KOPT-K1 (cell line): ENCODE data around the gene DMGDH.
"Not testable (repeated sequence)": the region's sequence is repeated elsewhere in the genome, so short reads cannot be mapped to it uniquely, and the experiment has no call there.

Experiments used
- H3K27ac ChIP-seq: fragments of 200-600 bp; sonication (generic); 2 replicates; pipeline ENCODE4 v1.5.1; 2016; ENCODE audit warnings: antibody characterized with exemption, mild to moderate bottlenecking, low read depth, low read length; ENCODE audit not compliant: poor library complexity, severe bottlenecking
- H3K36me3 ChIP-seq: fragments of 200-600 bp; sonication (generic); 2 replicates; pipeline ENCODE4 v1.5.1; 2017; ENCODE audit warnings: antibody characterized with exemption, mild to moderate bottlenecking, low read length, moderate library complexity; ENCODE audit not compliant: insufficient read depth
- H3K9me3 ChIP-seq: fragments of 200-600 bp; sonication (generic); 2 replicates; pipeline ENCODE4 v1.5.1; 2017; ENCODE audit warnings: antibody characterized with exemption, low read length, mild to moderate bottlenecking; ENCODE audit not compliant: insufficient read depth, poor library complexity, severe bottlenecking

The DMGDH gene

DNA sequence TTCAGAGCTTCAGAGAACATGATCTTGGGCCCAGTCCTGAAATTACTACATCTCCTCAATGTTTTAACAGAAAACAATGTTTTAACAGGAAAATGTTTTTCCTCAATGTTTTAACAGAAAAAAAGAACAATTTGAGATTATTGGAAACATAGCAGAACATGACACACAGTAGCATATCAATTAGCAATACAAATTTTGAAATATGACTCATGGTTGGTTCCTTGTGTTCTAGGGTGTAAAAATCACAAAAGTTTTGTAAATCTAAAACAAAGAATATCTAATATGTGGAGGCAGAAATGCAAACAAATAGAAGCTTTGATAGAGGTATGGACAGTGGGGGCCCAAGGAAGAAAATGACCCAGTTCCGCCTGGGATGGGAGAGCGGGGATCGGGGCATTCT lies 61.6 kb downstream of the DMGDH start:
- H3K36me3 ChIP-seq = no peaks in the 10 kb centered on the region
- no peak overlapping the region for H3K27ac ChIP-seq
- H3K9me3 ChIP-seq = no peaks in the 10 kb centered on the region

DNA sequence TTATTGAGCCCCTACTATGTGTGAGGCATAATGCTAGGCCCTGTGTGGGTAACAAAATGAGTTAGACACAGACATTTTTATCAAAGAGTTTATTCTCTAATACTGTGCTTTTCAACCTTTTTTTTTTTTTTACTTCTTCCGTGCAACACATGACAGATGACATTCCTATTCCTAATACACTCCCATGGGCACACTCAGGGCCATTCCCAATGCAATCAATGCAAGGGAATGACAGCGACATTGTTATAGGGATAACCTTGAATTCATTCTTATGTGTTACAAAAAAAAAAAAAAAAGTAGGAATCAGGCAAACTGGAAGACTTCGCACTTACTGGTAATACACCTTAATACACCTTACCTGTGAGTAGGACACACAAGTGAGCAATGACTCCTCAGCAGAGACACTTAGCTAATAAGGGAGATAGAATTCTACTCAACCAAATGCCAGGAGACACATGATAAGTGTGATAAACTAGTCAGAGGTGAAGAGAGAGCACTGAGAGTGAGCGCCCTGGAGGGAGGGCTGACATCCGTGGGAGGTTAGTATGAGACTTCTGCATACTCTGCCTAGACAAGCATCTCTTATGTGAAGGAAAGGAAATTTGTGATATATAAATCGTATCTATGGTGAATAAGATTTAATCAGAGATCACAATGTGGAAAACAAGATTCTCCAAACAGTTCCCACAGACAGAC lies 63.4 kb downstream of the DMGDH start:
- H3K27ac ChIP-seq = no peak overlapping the region
- H3K36me3 ChIP-seq = no peaks in the 10 kb centered on the region
- H3K9me3 ChIP-seq = no peaks in the 10 kb centered on the region

DNA sequence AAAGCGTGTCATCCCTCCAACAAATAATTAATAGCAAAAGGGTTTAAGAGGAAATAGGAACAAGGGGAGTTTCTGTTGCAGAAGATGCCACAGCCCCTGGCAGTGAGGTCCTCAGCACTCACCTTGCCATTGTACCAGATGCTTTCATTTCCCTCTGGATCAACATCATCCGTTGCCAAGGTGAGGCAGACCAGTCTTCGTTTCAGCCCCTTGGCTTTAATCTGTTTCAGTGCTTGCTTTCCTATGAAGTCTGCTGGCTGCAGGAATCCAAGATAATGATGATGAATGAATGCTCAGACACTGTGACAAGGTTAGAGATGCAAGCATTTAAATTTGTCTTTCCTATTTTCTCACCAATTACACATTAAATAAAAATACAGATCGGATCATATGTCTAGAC lies 64.3 kb downstream of the DMGDH start:
- no peaks in the 10 kb centered on the region for H3K9me3 ChIP-seq
- H3K27ac ChIP-seq = no peak overlapping the region
- H3K36me3 ChIP-seq = no peaks in the 10 kb centered on the region

DNA sequence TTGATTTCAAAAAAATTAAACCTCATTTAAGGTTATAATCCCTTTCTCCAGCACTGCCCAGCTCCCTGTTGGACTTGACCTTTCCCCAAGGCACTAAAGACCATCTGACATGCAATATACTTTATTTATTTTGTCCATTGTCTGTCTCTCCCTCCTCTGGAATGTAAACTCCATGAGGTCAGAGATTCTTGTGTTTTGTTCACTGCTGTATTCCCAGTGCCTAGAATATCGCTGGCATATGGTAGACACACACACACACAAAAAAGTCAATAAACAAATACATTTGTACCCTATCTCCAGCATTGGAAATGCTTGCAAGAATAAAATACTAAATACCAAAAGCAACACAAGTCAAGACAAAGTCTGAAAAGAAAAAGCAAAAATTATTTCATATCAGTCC lies 67.1 kb downstream of the DMGDH start:
- Histone ChIP-seq H3K36me3 (no peaks in the 10 kb centered on the region), H3K27ac (no peak overlapping the region), H3K9me3 (no peaks in the 10 kb centered on the region)

DNA sequence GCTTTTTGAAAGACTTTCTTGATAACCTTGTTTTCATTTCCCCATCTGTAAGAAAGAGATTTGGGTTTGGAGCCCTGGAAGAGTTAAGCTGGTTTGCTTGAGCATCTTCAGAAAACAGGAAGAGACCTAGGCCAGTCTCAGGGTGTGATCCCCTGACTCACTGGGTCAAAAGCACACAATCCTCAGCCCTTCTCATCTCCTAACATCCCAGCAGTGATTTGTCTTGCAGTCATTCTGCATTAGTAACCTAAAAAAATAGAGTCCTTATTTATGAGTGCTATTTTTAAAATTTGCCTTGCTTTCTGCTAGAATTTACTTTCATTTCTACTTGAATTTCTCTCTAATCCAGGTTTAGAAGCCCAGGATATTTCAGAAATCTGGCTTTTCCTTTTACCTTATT lies 68.0 kb downstream of the DMGDH start:
- H3K36me3 ChIP-seq = no peaks in the 10 kb centered on the region
- no peak overlapping the region for H3K27ac ChIP-seq
- no peaks in the 10 kb centered on the region for H3K9me3 ChIP-seq

DNA sequence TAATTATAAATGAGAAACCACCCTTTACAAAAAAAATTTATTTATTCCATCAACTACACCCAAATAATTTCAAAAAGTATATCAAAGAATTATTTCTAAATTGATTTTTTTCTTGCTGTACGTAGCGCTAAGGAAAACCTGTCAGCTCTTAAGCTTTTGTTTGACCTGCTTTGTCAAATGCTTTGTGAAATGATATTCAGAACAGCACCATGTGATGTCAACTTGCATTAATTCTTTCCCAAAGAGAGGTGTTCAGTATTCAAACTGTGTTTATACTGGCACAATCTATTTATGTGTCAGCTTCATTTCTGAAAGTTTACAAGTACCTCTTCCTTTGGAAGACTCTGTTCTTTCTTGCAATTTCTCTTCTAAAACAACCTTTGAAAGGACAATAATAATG lies 72.4 kb downstream of the DMGDH start:
- no peaks in the 10 kb centered on the region for H3K36me3 ChIP-seq

DNA sequence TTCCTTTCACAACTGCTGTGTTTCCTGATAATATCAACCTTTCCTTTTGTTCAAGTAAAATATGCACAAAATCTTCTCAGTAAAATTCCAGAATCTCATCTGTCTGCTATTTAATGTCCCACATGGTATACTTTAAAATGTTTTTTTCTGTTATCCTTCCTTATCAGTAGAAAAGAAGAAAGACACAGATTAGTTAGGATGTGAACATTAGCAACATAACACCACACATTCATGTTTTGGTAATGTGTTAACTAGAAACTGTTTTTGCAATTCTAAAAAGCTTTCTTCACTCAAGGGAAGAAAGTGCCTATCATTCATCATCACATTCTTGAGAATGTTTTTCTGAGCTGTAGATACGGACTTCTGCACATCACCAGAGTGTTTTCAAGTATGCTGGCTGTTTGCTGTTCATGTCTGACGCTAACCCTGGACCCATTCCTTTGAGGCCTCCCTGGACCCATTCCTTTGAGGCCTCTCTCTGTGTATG lies 73.9 kb downstream of the DMGDH start:
- Histone ChIP-seq H3K27ac (no peak overlapping the region), H3K36me3 (no peaks in the 10 kb centered on the region), H3K9me3 (no peaks in the 10 kb centered on the region)

More for the DNA sequence above, 72.4 kb downstream of the DMGDH start:
- no peaks in the 10 kb centered on the region for H3K9me3 ChIP-seq
- no peak overlapping the region for H3K27ac ChIP-seq

DNA sequence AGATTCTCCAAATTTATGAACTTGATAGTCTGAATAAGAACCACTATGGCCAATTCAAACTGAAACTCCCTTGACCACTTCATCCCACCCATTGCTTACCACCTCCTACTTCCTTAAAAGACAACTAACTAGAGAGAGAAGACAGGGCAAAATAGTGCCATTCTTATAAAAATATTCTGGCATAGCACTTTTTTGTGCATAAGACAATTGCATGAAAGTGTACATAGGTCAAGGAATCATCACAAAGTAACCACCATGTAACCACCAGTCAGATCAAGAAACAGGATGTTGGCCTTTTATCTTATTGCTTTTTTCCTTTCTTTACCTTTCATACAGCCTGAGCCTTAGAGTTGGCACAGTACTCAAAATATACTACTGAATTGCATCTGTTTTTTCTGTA lies 76.3 kb downstream of the DMGDH start:
- Histone ChIP-seq H3K27ac (no peak overlapping the region), H3K36me3 (no peaks in the 10 kb centered on the region), H3K9me3 (no peaks in the 10 kb centered on the region)

DNA sequence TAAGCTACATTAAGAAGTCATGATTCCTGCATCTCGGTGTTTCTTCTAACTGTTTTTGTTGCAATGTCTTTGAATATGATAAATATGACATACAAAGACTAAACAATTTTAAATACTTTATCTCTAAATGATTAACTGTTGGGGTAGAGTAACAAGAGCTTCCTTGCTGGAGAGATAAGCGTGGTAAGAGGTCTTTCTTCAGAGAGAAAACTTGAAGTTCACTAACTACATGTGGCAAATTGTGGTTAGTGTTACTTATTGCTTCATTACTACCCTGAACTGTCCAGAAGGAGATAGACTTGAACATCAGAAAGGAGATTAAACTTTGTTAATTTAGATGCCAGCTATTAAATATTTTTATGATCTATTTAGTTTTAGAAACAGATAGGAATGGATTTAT lies 77.3 kb downstream of the DMGDH start:
- no peaks in the 10 kb centered on the region for H3K36me3 ChIP-seq
- H3K27ac ChIP-seq = no peak overlapping the region
- no peaks in the 10 kb centered on the region for H3K9me3 ChIP-seq

DNA sequence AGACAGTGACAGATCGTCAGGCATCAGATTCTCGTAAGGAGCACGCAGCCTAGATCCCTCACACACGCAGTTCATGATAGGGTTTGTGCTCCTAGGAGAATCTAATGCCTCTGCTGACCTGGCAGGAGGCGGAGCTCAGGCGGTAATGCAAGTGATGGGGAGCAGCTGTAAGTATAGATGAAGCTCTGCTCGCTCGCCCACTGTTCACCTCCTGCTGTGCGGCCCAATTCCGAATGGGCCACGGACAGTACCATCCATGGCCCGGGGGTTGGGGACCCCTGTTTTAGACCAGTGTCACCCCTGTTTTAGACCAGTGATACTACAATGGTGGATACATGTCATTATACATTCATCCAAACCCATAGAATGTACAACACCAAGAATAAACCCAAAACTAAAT lies 80.4 kb downstream of the DMGDH start:
- H3K36me3 ChIP-seq = no peaks in the 10 kb centered on the region
- no peaks in the 10 kb centered on the region for H3K9me3 ChIP-seq
- H3K27ac ChIP-seq = no peak overlapping the region

DNA sequence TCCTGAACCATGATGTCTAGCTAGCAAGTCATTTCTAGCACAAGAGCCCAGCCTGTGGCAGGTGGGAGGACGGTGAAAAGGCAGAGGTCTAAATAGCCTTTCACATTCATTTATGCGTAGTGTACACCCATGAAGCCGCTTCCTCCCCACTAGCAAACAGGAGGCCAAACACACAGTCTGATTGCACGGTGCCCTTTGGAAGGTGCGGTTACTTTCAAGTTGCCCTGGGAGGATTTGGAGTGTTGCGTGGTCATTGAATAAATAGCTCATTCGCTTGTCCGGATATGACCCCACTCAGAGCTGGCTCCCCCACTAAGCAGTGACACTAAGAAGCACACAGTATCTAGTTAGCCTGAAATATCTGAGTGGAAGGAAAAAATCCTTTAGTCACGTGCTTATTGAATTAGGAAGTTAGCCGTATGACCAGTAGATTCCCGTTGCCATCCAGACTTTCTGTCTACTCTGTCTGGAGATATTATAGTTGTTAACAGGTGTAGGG lies 83.7 kb downstream of the DMGDH start:
- H3K9me3 ChIP-seq = no peaks in the 10 kb centered on the region
- H3K27ac ChIP-seq = peak overlapping the region; percentile 92
- no peaks in the 10 kb centered on the region for H3K36me3 ChIP-seq

DNA sequence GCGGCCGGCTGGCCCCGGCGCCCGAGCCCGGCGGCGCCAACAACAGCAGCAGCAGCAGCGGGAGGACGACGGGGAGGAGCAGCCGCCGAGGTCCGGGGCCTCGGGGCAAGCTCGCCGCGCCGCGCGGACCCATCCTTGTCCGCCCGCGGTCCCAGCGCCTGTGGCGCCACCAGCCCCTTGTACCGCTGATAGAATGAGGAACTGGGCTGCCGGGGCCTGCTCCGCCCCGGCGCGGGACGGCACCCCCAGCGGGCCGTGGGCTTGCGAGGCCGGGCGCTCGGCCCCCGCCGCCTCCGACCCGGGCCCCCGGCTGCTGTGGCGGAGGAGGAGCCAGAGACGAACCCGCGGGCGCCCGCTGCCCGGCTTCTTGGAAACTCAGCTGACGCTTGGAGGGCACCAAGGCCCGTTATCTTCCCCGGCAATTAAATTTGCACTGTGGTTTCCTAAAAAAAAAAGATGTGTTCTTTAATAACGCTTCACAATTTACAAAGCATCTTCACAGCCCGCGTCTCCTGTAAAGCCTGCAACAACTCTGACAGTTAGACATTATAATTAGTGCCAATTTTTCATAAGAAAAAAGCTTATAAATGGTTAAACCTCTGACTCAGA lies 84.3 kb downstream of the DMGDH start, which contains the start of gene ARSB:
TSS of gene ARSB (minus strand) at position 195 of the 609 bp plus-strand sequence. CDS start at position 133, 62 bp downstream.
- Histone ChIP-seq H3K36me3 (no peaks in the 10 kb centered on the region), H3K27ac (peak within 1 kb of the TSS; percentile 92), H3K9me3 (no peaks in the 10 kb centered on the region)

DNA sequence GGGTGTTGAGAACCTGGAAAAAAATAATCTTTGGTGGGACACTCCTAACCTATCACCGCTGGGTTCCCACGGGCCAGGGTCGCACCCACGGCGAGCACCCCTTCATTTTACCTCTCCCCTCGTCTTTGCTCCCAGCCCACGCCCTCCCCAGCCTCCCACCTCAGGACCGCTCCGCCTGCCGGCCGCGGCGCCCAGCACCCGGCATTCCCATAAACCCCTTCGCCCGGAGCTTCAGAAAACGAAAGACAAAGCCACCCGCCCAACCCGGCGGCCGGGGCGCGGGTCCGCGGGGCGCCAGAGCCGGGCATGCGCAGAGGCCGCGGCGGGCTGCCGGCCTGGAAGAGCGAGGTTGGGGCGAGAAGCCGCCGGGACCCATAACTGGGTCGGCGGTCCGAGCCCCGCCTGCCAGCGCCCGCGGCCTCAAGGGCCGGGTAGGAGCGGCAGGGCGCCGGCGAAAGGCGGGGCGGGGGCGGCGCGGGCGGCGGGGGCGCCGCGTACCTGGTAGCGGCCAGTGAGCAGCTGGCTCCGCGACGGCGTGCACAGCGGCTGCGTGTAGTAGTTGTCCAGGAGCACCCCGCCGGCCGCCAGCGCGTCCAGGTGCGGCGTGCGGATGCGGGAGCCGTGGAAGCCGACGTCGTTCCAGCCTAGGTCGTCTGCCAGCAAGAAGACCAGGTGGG lies 84.9 kb downstream of the DMGDH start:
- Histone ChIP-seq H3K9me3 (no peaks in the 10 kb centered on the region), H3K27ac (peak overlapping the region; percentile 92), H3K36me3 (no peaks in the 10 kb centered on the region)

DNA sequence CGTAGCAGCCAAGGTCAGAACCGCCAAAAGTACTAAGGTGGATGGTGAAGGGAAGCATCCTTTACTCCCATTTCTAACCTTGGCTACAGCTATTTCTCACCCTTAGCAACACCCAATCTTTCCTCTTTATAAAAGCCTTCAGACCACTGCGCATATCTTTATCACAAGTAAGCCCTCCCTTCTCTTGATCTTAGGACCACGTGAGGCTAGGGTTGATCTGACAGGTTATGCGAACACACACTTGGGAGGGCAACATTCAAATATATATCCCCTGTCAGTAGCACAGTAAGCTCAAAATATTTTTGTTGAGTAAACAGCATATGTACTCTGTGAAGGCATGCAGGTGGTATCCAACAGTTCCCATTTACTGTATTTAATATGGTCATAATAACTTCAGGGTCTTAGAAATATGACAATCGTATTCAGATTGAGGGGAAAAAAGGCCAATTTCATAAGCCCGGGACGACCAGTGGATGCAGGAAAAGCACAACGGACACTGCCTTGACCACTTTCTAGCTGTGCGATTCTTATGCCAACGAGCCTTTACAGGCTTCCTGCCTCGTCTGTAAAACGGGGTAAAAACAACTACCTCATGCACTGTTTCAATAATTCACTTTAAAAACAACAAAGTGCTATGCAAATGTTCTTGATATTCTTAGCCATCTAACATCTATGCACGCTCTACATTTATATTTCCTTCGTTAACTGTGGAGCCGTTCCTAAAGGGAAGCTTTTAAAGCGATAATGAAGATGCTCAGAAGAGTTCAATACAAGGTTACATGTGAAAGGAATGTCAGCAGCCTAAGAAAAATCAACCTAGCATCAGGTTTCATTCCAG lies 85.7 kb downstream of the DMGDH start:
- no peaks in the 10 kb centered on the region for H3K9me3 ChIP-seq
- peak overlapping the region; percentile 92 for H3K27ac ChIP-seq
- no peaks in the 10 kb centered on the region for H3K36me3 ChIP-seq

DNA sequence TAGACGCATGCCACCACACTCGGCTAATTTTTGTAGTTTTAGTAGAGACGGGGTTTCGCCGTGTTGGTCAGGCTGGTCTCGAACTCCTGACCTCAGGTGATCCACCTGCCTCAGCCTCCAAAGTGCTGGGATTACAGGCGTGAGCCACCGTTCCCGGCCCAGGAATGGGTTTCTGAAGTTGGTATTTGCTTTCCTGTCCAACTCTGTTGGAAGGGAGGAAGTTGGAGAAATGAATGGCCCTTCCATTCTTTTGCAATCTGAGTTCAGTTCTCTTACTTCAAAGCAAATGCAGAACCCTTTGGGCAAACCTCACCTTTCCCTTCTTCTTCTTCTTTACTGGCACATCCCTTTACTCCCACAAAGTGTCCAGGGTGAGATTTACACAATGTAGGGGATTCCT lies 86.3 kb downstream of the DMGDH start:
- H3K36me3 ChIP-seq, H3K27ac ChIP-seq, H3K9me3 ChIP-seq: not testable (repeated sequence)
